WI38 (cell line): ENCODE data around the gene TMEM11.

ENCODE experiments used
- H3K4me3 ChIP-seq: 2 replicates; pipeline ENCODE4 v1.5.1; 2011; ENCODE audit warnings: low read depth, mild to moderate bottlenecking, control low read depth, low read length
- TF ChIP-seq, protein P1 (sequence below): IDR thresholded peaks from 2 replicates; pipeline ENCODE4 v1.5.1; 2012; ENCODE audit warnings: low read depth, mild to moderate bottlenecking, control low read depth, low read length

The TMEM11 gene

DNA sequence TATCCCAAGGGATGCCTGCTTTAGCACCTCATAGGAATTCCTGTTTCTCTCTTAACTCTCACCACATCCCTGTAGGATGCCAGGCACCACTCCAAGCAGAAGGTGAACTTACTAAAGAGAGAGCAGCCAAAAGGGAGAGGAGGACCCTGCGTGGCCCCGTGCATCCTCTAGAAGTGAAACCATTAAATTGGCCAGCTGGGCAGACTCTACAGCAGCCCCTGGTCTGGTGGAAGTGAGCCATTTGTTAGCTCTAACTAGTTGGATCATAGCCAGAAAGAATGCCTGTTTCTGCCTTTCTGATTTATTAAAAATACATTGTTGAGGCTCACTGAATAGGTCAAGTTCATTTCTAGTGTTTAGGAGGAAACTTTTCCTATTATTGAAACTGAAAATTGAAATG is 22.3 kb downstream of the TMEM11 start:
- TF ChIP-seq, protein P1, sequence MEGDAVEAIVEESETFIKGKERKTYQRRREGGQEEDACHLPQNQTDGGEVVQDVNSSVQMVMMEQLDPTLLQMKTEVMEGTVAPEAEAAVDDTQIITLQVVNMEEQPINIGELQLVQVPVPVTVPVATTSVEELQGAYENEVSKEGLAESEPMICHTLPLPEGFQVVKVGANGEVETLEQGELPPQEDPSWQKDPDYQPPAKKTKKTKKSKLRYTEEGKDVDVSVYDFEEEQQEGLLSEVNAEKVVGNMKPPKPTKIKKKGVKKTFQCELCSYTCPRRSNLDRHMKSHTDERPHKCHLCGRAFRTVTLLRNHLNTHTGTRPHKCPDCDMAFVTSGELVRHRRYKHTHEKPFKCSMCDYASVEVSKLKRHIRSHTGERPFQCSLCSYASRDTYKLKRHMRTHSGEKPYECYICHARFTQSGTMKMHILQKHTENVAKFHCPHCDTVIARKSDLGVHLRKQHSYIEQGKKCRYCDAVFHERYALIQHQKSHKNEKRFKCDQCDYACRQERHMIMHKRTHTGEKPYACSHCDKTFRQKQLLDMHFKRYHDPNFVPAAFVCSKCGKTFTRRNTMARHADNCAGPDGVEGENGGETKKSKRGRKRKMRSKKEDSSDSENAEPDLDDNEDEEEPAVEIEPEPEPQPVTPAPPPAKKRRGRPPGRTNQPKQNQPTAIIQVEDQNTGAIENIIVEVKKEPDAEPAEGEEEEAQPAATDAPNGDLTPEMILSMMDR = no peak
- no peak overlapping the region for H3K4me3 ChIP-seq

DNA sequence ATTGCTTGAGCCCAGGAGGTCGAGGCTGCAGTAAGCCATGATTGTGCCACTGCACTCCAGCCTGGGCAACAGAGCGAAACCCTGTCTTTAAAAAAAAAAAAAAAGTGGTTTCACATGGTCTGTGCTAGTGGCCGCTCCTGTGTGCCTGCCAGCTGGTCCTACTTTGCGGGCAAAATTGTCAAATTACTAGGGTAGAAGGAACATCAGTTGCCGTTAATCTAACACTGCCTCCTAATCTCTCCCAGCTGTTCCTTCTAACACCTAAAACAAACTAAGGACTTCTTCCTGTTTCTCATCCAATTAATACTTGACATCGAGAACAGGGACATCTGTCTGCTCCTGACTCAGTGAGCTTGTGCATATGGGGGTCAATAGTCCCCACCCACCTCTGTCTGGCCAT is 23.9 kb downstream of the TMEM11 start:
- H3K4me3 ChIP-seq = no peak overlapping the region
- TF ChIP-seq, protein P1 = no peak

DNA sequence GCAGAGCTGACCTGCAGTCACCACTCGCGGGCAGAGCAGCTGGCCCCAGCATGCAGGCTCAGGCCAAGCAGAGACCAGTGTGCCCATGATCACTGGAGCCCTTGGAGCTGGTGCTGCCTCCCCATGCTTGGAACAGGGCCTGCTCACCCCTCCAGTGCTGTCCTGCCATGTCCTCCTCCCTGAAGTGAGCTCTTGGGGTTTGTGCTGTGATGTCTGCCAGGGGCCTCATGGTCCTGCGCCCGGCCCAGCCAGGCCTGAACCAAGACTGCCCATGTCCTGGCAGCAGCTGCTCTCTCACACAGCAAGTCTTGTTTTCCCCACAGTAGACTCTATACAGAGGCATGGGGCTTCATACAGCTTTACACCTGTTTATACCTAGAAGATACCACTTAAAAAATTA is 24.6 kb downstream of the TMEM11 start:
- no peak overlapping the region for H3K4me3 ChIP-seq
- TF ChIP-seq, protein P1 = no peak

DNA sequence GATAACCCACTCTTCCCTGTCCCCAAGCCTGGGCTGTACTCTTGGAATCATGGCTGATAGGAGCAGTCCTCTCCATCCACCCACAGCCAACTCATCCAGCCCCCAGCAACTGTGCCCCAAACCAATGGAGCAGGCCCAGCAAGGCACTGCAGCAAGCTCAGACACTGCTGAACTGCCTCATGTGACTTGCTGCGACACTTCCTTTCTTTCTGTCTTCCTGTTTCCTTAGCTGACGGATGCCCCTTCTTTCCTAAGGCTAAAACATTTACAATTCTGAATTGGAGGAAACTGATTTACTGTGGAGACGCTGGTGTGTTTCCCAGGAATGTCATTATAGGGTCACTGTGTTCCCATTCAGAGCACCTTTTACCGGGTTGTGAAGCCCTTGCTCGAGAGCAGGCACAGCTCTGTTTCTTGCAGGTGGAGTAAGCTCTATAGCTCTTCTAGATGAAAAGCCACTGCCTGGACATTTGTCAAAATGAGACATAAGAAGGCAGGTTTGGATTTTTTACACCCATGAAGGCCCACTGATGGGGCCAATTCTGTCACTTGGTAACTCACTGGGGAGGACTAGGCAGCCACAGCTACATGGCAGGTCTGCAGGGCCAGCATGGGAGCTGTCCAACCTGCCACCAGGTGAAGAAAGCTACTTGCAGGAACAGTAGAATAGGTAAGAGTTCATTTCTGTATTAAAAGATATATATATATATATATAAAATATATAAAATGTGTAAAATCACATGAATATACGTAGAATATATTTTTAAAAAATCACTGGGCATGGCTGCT is 27.4 kb downstream of the TMEM11 start:
- TF ChIP-seq, protein P1 = no peak
- H3K4me3 ChIP-seq = no peak overlapping the region

DNA sequence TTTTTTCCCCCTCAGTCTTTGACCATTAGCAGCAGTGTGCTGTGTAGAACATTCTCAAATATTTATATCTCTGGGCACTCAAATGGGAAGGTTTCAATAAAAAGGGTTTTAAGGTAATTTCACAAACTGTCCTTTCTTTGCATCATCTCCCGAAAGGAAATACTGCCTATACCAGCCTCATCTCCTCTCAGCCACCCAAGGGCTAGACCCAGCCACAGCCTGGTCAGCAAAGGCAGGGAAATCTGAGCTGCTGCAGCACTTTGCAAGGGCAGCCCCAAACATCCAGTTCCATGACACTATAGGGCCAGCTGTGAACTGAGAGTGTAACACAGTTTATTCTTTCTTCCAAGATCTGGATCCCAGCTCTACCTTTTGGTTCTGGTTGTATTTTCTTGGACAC is 28.9 kb downstream of the TMEM11 start:
- TF ChIP-seq, protein P1 = no peak
- H3K4me3 ChIP-seq = no peak overlapping the region

DNA sequence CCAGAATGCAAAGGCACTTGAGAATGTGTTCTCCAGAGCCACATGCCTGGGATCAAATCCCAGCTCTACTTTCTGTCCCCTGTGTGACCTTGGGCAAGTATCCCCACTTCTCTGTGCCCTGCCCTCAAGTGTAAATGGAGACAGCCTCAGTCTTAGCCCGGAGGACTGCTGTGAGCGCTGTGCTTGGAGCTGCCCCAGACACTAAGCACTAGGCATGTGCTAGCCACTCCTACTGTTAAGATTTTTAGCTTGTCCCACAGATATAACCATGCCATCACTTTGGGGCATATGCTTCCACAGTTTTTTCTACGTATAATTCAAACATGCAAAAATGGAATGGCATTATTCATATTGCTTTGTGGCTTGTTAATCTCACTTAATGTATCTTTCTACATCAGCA is 29.4 kb downstream of the TMEM11 start:
- no peak overlapping the region for H3K4me3 ChIP-seq
- TF ChIP-seq, protein P1 = no peak

DNA sequence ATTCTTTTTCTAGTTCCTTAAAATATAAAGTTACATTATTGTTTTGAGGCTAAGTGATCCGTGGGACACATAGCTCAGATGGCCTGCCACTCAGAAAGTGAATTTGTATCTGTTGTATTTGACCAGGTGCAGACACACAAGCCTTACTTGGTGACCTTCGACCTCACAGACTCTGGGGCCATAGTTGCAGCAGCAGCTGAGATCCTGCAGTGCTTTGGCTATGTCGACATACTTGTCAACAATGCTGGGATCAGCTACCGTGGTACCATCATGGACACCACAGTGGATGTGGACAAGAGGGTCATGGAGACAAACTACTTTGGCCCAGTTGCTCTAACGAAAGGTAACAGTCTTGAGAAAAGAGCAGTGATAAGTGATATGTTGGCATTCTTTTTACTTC is 30.5 kb downstream of the TMEM11 start:
- TF ChIP-seq, protein P1 = no peak
- no peak overlapping the region for H3K4me3 ChIP-seq
